Ovary (tissue), 9 donors: ENCODE measurements around the gene IGSF9. TPM values are rescaled to one million over a fixed set of nuclear protein-coding genes. Genes with fewer than 3 reads are reported as not detected.

Experiments used
- DNase-seq, 5 donors: peaks; one replicate each; pipeline ENCODE4 v3.0.0-alpha.2; 2019 to 2020
- H3K27ac ChIP-seq, 2 donors: fragments of 200-600 bp; one replicate each; pipeline versions ENCODE4 v1.5.1 to v1.8.0; 2019 to 2022
- H3K27me3 ChIP-seq: fragments of 200-600 bp; one replicate; pipeline ENCODE4 v1.8.0; 2022
- H3K36me3 ChIP-seq: fragments of 200-600 bp; sonication (generic); one replicate; pipeline ENCODE4 v1.5.1; 2019
- H3K4me1 ChIP-seq: one replicate; pipeline ENCODE4 v1.8.1; 2013; ENCODE audit warnings: mild to moderate bottlenecking, moderate library complexity; ENCODE audit not compliant: insufficient read depth
- H3K4me3 ChIP-seq: fragments of 200-600 bp; sonication (generic); one replicate; pipeline ENCODE4 v1.5.1; 2017
- H3K9me3 ChIP-seq, 2 donors: fragments of 200-600 bp in 1 of 2; sonication (generic) in 1 of 2; one replicate each; pipeline versions ENCODE4 v1.5.1 to v1.8.1; 2013 to 2019; ENCODE audit warnings: mild to moderate bottlenecking in 1 of 2, moderate library complexity in 1 of 2
- EP300 ChIP-seq: sonication (generic); formaldehyde crosslinking; IDR thresholded peaks from one replicate; pipeline ENCODE4 v1.6.1; 2017; ENCODE audit warnings: antibody characterized with exemption
- POLR2A ChIP-seq: fragments of 450-650 bp; IDR thresholded peaks from one replicate; pipeline ENCODE4 v1.6.1; 2017; ENCODE audit warnings: antibody characterized with exemption, mild to moderate bottlenecking, moderate library complexity
- WGBS, 3 donors: extraction: QIAGEN DNeasy Blood & Tissue Kit in 1 of 3; methylation state at CpG; one replicate each; pipeline versions ENCODE4 v1.1.5 to v1.1.7; 2013 to 2017; 5-methylcytosine and 5-hydroxymethylcytosine counted together
- intact Hi-C, 4 donors: fragments of 100-400 bp; cut with DNase I; formaldehyde crosslinking; loops; one replicate each; pipeline versions ENCODE4 v1.11.0 to v1.15.1; 2022 to 2023
- polyA plus RNA-seq, 2 donors: library from polyadenylated mRNA; stranded (reverse); fragments of 200-250 nt in 1 of 2; fragments of 350-450 nt in 1 of 2; fragmentation: Illumina TruSeq in 1 of 2; extraction: RNeasy Lipid Tissue Mini Kit (QIAGEN cat#74804) in 1 of 2; gene quantifications; one replicate each; pipeline ENCODE4 v1.2.3, GENCODE V29; 2013 to 2014
- total RNA-seq, 7 donors: library from RNA; depleted of rRNA in 2 of 7; stranded (reverse); fragments of >200 nt in 2 of 7; fragmentation: NEBNext Ultra II Directional in 3 of 7; extraction: Animal tissue kit (Norgen Biotek cat#: 25700) in 3 of 7; gene quantifications; one replicate each; pipeline versions ENCODE4 v1.1.0 to v1.2.4, GENCODE V29; 2016 to 2023
- TF ChIP-seq, protein P1 (sequence below), 3 donors: fragments of 450-650 bp in 2 of 3; fragments of 200-600 bp in 1 of 3; IDR thresholded peaks; one replicate each; pipeline versions ENCODE4 v1.5.1 to v1.8.0; 2016 to 2022; ENCODE audit warnings: antibody characterized with exemption in 3 of 3, mild to moderate bottlenecking in 1 of 3
- donor health status: DM: no; HTN: no; CAD: no; lungs with moderate emphysema.
- donor health status: DM: no; HTN: no; CAD: no.
- donor health status: Bipolar disorder and iron deficiency.
- donor health status: DM: yes; HTN: yes; CAD: no.
- donor health status: DM: no; HTN: no; CAD: no.
- donor health status: DM: yes; HTN: yes; CAD: no.

Gene IGSF9
- total and polyA plus RNA-seq, 9 donors = 0.10 to 14.0 (median 1.3) TPM

DNA sequence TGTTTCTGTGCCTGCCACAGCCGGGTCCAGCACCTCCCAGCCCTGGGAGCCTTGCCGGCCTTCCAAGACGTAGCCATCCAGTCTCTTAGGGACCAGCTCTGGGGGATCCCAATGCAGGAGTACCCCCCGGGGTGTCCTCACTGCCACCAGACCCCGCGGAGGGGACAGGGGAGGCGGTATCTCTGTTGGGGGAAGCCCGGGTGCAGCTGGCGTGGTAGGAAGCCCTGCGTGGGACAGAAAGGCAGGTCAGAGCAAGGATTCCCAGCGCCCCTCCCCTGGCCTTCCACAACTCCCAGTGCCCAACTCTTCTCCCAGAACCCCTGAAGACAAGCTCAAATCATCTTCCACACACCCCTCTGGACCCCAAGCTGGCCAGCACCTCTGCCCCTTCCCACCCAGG is 15.2 kb downstream of the IGSF9 start:
- intact Hi-C loops = no loop called here
- TF ChIP-seq, protein P1, sequence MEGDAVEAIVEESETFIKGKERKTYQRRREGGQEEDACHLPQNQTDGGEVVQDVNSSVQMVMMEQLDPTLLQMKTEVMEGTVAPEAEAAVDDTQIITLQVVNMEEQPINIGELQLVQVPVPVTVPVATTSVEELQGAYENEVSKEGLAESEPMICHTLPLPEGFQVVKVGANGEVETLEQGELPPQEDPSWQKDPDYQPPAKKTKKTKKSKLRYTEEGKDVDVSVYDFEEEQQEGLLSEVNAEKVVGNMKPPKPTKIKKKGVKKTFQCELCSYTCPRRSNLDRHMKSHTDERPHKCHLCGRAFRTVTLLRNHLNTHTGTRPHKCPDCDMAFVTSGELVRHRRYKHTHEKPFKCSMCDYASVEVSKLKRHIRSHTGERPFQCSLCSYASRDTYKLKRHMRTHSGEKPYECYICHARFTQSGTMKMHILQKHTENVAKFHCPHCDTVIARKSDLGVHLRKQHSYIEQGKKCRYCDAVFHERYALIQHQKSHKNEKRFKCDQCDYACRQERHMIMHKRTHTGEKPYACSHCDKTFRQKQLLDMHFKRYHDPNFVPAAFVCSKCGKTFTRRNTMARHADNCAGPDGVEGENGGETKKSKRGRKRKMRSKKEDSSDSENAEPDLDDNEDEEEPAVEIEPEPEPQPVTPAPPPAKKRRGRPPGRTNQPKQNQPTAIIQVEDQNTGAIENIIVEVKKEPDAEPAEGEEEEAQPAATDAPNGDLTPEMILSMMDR (IDR thresholded peaks at IDR 0.05) = no peak
- TF ChIP-seq EP300 = no peak
- no peaks in the 10 kb centered on the region for H3K27me3 ChIP-seq
- no peaks in the 10 kb centered on the region for H3K36me3 ChIP-seq
- no peak overlapping the region for H3K27ac ChIP-seq
- H3K4me3 ChIP-seq = no peak overlapping the region
- 92 to 94% (median 94%) methylated on average over 11 of the region's 11 CpGs for WGBS, 3 donors
- H3K9me3 ChIP-seq = no peaks in the 10 kb centered on the region
- DNase-seq = no peak
- no peaks in the 10 kb centered on the region for H3K4me1 ChIP-seq

DNA sequence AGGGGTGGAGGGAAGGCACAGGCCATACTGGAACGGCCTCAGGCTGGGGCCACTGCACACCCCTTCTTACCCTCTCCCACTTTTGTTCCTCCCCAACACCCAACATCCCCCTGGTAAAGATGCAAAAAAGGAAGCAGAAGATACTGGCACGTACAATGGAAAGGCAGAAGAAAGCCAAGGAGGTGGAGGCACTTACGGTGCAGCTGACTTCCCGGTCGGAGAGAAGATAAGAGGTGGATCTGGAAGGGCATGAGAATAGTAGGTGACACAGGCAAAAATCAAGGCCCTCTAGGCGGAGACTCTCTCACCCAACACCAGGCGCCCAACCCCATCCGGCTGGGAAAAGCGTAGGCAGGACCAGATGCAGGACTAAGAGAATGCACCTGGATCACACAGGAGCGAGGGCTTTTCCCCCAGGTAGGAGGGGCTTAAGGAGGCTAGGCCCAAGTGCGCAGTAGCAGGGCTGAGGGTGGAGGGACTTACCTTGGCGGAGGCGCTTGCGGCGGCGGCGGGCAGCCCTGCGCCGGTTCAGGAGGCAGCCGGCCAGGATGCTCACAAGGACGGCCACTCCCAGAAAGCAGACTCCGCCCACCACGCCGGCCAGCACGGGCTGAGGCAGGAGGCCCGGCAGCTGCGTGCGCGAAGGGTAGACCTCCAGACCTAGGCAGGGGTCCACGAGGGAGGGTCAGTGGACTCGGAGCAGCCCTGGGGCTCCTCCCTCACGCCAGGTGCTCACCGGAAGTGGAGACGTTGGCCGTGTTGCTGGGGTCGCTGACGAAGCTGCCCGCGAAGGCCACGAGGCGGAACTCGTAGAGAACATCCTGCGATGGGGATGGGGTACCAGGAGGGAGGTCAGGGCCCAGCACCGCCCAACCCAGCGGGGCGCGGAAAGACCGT is 16.0 kb downstream of the IGSF9 start:
- H3K27ac ChIP-seq = no peak overlapping the region
- H3K36me3 ChIP-seq = no peaks in the 10 kb centered on the region
- WGBS, 3 donors = 59 to 69% (median 61%) methylated on average over 48 of the region's 48 CpGs
- intact Hi-C loops = loop anchor here in 2 of 4 donors (10.0 kb wide), 2 partner anchors 75 to 1465 kb away; no protein-coding TSS in a partner anchor
- no peaks in the 10 kb centered on the region for H3K9me3 ChIP-seq
- H3K27me3 ChIP-seq = no peaks in the 10 kb centered on the region
- peak; percentile 50 to 70 (median 57) for DNase-seq
- TF ChIP-seq, protein P1 (IDR thresholded peaks at IDR 0.05) = no peak
- TF ChIP-seq EP300 = no peak
- TF ChIP-seq POLR2A = no peak
- no peaks in the 10 kb centered on the region for H3K4me1 ChIP-seq
- H3K4me3 ChIP-seq = no peak overlapping the region

DNA sequence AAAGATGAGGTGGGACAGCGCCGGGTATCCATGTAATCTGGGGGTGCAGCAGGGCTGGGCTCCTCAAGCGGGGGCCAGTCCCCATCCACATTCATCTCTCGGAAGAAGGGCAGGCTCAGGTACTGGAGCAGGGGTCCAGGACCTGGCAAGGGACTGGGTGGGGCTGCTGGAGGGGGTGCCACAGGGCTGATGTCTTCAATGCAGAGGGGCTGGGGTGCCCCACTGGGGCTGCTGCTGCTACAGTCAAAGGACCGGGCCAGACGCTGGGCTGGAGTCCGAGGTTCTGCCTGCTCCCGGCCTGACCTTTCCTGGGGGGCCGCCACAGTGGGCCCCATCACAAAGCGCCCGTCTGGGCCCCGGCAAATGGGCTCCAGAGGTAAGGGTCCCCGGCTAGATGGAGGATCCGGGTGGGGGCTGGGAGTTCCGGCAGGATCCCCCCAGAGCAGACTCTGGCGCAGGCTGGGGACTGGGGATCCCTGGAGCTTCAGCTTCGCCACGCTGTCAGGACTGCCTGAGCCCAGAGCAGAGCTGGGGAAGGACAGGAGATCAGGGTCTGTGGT is 16.8 kb downstream of the IGSF9 start:
- H3K4me3 ChIP-seq = no peak overlapping the region
- TF ChIP-seq, protein P1 (IDR thresholded peaks at IDR 0.05) = no peak
- TF ChIP-seq POLR2A (no peak), EP300 (no peak)
- intact Hi-C loops = loop anchor here in 2 of 4 donors (10.0 kb wide), 2 partner anchors 74 to 1466 kb away; no protein-coding TSS in a partner anchor

DNA sequence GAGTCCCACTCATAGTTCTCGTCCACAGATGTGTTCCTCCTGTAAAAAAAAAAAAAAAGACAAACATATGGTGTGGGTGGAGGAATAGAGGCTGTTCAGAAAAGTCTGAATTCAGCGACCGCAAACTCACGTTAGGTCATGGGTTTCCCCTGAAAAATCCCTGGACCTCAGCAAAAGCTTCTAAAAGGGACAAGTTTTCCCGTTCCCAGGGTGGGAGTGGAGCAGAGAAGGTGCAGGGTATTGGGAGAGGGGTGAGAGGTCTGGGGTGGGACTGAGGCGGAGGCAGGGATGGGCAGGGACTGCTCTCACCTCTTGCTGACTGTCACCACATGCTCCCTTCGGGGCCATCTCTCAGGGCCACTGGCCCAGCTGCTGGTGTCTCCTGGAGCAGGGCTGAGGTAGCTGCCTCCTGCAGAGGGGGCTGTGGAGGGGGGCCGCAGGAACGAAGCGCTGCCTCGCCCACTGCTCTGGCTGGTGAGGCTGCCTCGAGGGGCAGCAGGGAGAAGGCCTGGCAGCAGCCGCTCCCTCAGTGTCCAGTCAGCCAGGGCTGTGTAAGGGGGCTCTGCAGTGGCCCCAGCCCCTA is 17.5 kb downstream of the IGSF9 start:
- 82 to 84% (median 83%) methylated on average over 13 of the region's 13 CpGs for WGBS, 3 donors
- no peaks in the 10 kb centered on the region for H3K9me3 ChIP-seq
- no peak overlapping the region for H3K27ac ChIP-seq
- TF ChIP-seq POLR2A = no peak
- TF ChIP-seq, protein P1 (IDR thresholded peaks at IDR 0.05) = no peak
- TF ChIP-seq EP300 = no peak
- peaks cover 8% of the 10 kb centered on the region for H3K4me1 ChIP-seq
- no peak for DNase-seq
- H3K4me3 ChIP-seq = no peak overlapping the region
- intact Hi-C loops = loop anchor here in 2 of 4 donors (10.0 kb wide), 2 partner anchors 73 to 1467 kb away; no protein-coding TSS in a partner anchor
- H3K27me3 ChIP-seq = no peaks in the 10 kb centered on the region
- H3K36me3 ChIP-seq = no peaks in the 10 kb centered on the region

More for the DNA sequence above, 16.8 kb downstream of the IGSF9 start:
- DNase-seq = no peak
- no peaks in the 10 kb centered on the region for H3K9me3 ChIP-seq
- WGBS, 3 donors = 92 to 95% (median 94%) methylated on average over 14 to 18 of the region's 18 CpGs
- no peaks in the 10 kb centered on the region for H3K36me3 ChIP-seq
- H3K27me3 ChIP-seq = no peaks in the 10 kb centered on the region
- H3K27ac ChIP-seq = no peak overlapping the region
- H3K4me1 ChIP-seq = peaks cover 3% of the 10 kb centered on the region
